Measurements from ENCODE around the gene ULK4. TPM values are rescaled to one million over a fixed set of nuclear protein-coding genes. Genes with fewer than 3 reads are reported as not detected.

Gene ULK4
- total RNA-seq, 1 experiment from 2014 or later, result 6.3 TPM

DNA sequence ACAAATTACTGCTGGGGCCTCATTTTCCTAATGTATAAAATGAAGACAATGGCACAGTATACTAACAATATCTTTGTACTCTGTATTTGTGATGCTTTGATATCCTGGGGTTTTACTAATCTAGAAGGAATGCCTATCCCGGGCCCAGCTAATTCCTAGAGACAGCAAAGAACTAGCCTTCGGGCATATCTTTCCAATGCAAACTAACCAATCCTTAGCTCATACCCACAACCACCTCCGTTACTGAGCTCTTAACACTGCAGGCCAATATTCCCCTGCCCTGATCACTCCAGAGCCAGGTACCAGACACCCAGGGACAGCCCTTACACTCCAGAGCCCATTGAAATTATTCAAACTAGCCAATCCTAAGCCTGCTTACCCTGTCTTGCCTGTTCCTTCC is 309.0 kb downstream of the ULK4 start:
- H3K4me3 ChIP-seq (replicated peaks in 1 of 2; ENCODE audit: low read depth in 1 of 2, low read length in 2 of 2), result no peak overlapping the region
- POLR2A ChIA-PET, result no interaction called here
- DNase-seq (ENCODE audit: low read depth, low spot score), result no peak
- H4K20me1 ChIP-seq (ENCODE audit: insufficient read depth), result no peaks in the 10 kb centered on the region
- no peak for TF ChIP-seq JUND (IDR thresholded peaks at IDR 0.05)
- TF ChIP-seq ZNF274 (IDR thresholded peaks at IDR 0.05; ENCODE audit: low read depth, low read length), result no peak
- TF ChIP-seq EZH2phosphoT487 (IDR thresholded peaks at IDR 0.05; ENCODE audit: borderline replicate concordance), result no peak
- TF ChIP-seq, protein P1, sequence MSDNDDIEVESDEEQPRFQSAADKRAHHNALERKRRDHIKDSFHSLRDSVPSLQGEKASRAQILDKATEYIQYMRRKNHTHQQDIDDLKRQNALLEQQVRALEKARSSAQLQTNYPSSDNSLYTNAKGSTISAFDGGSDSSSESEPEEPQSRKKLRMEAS (IDR thresholded peaks at IDR 0.05), result no peak
- TF ChIP-seq, protein P2, sequence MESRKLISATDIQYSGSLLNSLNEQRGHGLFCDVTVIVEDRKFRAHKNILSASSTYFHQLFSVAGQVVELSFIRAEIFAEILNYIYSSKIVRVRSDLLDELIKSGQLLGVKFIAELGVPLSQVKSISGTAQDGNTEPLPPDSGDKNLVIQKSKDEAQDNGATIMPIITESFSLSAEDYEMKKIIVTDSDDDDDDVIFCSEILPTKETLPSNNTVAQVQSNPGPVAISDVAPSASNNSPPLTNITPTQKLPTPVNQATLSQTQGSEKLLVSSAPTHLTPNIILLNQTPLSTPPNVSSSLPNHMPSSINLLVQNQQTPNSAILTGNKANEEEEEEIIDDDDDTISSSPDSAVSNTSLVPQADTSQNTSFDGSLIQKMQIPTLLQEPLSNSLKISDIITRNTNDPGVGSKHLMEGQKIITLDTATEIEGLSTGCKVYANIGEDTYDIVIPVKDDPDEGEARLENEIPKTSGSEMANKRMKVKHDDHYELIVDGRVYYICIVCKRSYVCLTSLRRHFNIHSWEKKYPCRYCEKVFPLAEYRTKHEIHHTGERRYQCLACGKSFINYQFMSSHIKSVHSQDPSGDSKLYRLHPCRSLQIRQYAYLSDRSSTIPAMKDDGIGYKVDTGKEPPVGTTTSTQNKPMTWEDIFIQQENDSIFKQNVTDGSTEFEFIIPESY (IDR thresholded peaks at IDR 0.05; ENCODE audit: extremely low read depth, insufficient replicate concordance, low read length), result no peak
- TF ChIP-seq, protein P3, sequence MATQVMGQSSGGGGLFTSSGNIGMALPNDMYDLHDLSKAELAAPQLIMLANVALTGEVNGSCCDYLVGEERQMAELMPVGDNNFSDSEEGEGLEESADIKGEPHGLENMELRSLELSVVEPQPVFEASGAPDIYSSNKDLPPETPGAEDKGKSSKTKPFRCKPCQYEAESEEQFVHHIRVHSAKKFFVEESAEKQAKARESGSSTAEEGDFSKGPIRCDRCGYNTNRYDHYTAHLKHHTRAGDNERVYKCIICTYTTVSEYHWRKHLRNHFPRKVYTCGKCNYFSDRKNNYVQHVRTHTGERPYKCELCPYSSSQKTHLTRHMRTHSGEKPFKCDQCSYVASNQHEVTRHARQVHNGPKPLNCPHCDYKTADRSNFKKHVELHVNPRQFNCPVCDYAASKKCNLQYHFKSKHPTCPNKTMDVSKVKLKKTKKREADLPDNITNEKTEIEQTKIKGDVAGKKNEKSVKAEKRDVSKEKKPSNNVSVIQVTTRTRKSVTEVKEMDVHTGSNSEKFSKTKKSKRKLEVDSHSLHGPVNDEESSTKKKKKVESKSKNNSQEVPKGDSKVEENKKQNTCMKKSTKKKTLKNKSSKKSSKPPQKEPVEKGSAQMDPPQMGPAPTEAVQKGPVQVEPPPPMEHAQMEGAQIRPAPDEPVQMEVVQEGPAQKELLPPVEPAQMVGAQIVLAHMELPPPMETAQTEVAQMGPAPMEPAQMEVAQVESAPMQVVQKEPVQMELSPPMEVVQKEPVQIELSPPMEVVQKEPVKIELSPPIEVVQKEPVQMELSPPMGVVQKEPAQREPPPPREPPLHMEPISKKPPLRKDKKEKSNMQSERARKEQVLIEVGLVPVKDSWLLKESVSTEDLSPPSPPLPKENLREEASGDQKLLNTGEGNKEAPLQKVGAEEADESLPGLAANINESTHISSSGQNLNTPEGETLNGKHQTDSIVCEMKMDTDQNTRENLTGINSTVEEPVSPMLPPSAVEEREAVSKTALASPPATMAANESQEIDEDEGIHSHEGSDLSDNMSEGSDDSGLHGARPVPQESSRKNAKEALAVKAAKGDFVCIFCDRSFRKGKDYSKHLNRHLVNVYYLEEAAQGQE (IDR thresholded peaks at IDR 0.05; ENCODE audit: low read depth), result no peak
- no peak for TF ChIP-seq EZH2 (IDR thresholded peaks at IDR 0.05)
- TF ChIP-seq, protein P4, sequence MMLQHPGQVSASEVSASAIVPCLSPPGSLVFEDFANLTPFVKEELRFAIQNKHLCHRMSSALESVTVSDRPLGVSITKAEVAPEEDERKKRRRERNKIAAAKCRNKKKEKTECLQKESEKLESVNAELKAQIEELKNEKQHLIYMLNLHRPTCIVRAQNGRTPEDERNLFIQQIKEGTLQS (IDR thresholded peaks at IDR 0.05), result no peak
- no peak for TF ChIP-seq ZFX (IDR thresholded peaks at IDR 0.05)
- TF ChIP-seq CEBPB (IDR thresholded peaks at IDR 0.05; ENCODE audit: low read depth), result no peak
- TF ChIP-seq, protein P5, sequence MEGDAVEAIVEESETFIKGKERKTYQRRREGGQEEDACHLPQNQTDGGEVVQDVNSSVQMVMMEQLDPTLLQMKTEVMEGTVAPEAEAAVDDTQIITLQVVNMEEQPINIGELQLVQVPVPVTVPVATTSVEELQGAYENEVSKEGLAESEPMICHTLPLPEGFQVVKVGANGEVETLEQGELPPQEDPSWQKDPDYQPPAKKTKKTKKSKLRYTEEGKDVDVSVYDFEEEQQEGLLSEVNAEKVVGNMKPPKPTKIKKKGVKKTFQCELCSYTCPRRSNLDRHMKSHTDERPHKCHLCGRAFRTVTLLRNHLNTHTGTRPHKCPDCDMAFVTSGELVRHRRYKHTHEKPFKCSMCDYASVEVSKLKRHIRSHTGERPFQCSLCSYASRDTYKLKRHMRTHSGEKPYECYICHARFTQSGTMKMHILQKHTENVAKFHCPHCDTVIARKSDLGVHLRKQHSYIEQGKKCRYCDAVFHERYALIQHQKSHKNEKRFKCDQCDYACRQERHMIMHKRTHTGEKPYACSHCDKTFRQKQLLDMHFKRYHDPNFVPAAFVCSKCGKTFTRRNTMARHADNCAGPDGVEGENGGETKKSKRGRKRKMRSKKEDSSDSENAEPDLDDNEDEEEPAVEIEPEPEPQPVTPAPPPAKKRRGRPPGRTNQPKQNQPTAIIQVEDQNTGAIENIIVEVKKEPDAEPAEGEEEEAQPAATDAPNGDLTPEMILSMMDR (IDR thresholded peaks at IDR 0.05 in 2 of 3, conservative IDR thresholded peaks at IDR 0.05 in 1 of 3; ENCODE audit: borderline replicate concordance in 1 of 3, insufficient read depth in 1 of 3, low read depth in 2 of 3, low read length in 2 of 3), result no peak
- intact Hi-C loops (cut with micrococcal nuclease), result no loop called here
- no peaks in the 10 kb centered on the region for H3K79me2 ChIP-seq (ENCODE audit: insufficient read depth, low read length)
- no peaks in the 10 kb centered on the region for H3K9me3 ChIP-seq (ENCODE audit: control insufficient read depth in 1 of 2, insufficient read depth in 1 of 2, low read depth in 1 of 2, low read length in 2 of 2)
- no TSS peak for BruUV-seq (replicated peaks)
- no peak overlapping the region for H2AFZ ChIP-seq (ENCODE audit: low read depth, low read length, poor library complexity, severe bottlenecking)
- ATAC-seq, result no peak
- CTCF ChIA-PET, result no interaction called here
- no peak overlapping the region for H3K9ac ChIP-seq (ENCODE audit: low read length)
- no peaks in the 10 kb centered on the region for H3K27me3 ChIP-seq (ENCODE audit: insufficient read depth, low read length)
- RAD21 ChIA-PET (ENCODE audit: low non-redundant PET in 1 of 2, low total read pairs in 2 of 2, uncharacterized antibody in 2 of 2, unreplicated experiment in 2 of 2), result no interaction called here
- no peaks in the 10 kb centered on the region for H3K9me2 ChIP-seq (ENCODE audit: insufficient read depth)
- H3K4me1 ChIP-seq (ENCODE audit: control insufficient read depth in 1 of 2, insufficient read depth in 2 of 2, low read length in 2 of 2), result no peaks in the 10 kb centered on the region
- H3K36me3 ChIP-seq (ENCODE audit: control insufficient read depth in 1 of 2, insufficient read depth in 2 of 2, low read length in 2 of 2), result no peaks in the 10 kb centered on the region
- H3K4me2 ChIP-seq (ENCODE audit: low read length), result no peak overlapping the region
- no peak overlapping the region for H3K27ac ChIP-seq (ENCODE audit: low read depth, low read length)
